GM12801 (cell line): ENCODE results near the gene KRTAP17-1.

Experiments
- TF ChIP-seq, protein P1 (sequence below): IDR thresholded peaks from one replicate; pipeline ENCODE4 v1.5.1; 2011; ENCODE audit warnings: control low read depth; ENCODE audit not compliant: insufficient read length; ENCODE audit errors: extremely low read depth

KRTAP17-1 gene

DNA sequence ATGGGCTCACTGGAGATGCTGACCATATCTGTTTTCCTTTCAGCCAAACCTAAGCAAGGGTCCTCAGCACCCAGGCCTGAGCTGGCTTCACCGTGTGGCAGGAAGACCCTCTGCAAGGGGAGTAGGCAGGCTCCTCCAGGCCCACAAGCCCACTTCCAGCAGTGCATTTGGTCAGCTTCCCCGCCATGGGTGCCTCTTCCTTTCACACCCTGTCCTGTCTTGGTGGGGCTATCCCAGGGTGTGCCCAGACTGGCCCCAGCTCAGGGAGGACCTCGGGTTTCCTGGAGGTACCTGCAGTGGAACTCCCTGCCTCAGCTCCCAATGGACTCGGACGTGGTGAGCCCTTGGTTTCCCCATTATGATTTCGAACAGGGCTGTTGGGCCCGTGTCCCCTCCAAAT, 12.7 kb upstream of the KRTAP17-1 start:
- TF ChIP-seq, protein P1, sequence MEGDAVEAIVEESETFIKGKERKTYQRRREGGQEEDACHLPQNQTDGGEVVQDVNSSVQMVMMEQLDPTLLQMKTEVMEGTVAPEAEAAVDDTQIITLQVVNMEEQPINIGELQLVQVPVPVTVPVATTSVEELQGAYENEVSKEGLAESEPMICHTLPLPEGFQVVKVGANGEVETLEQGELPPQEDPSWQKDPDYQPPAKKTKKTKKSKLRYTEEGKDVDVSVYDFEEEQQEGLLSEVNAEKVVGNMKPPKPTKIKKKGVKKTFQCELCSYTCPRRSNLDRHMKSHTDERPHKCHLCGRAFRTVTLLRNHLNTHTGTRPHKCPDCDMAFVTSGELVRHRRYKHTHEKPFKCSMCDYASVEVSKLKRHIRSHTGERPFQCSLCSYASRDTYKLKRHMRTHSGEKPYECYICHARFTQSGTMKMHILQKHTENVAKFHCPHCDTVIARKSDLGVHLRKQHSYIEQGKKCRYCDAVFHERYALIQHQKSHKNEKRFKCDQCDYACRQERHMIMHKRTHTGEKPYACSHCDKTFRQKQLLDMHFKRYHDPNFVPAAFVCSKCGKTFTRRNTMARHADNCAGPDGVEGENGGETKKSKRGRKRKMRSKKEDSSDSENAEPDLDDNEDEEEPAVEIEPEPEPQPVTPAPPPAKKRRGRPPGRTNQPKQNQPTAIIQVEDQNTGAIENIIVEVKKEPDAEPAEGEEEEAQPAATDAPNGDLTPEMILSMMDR = no peak

DNA sequence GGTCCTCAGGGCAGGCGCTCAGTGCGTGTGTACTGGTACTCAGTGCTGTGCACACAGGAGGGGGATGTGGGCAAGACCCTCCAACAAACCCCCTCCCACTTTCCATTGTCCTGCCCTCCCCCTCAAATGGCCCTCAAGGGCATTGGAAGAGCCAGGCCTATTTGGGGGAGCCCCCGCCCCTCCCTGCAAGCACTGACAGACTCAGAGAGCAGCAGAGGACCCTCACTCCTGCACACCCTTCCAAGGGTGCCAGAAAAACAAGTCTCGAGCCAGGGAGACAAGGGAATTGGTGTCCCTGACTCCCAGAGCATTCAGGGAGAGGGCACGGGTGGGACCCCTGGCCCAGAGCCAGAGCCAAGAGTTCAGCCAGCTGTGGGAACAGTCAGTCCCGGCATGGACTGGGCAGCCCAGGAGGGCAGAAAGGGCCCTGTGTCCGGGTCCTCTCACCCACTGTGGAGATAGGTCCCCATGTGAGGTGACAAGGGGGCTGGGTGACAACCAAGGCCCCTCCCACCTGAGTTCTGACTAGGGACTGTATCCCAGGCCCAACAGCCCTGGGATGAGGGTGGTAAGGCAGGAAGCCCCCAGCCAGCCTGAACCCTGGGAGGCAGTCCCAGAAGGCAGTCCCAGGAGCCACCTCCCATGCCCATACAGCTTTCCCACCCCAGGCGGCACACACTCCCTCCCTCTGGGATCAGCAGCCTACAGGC, 12.1 kb upstream of the KRTAP17-1 start:
- TF ChIP-seq, protein P1 = no peak

DNA sequence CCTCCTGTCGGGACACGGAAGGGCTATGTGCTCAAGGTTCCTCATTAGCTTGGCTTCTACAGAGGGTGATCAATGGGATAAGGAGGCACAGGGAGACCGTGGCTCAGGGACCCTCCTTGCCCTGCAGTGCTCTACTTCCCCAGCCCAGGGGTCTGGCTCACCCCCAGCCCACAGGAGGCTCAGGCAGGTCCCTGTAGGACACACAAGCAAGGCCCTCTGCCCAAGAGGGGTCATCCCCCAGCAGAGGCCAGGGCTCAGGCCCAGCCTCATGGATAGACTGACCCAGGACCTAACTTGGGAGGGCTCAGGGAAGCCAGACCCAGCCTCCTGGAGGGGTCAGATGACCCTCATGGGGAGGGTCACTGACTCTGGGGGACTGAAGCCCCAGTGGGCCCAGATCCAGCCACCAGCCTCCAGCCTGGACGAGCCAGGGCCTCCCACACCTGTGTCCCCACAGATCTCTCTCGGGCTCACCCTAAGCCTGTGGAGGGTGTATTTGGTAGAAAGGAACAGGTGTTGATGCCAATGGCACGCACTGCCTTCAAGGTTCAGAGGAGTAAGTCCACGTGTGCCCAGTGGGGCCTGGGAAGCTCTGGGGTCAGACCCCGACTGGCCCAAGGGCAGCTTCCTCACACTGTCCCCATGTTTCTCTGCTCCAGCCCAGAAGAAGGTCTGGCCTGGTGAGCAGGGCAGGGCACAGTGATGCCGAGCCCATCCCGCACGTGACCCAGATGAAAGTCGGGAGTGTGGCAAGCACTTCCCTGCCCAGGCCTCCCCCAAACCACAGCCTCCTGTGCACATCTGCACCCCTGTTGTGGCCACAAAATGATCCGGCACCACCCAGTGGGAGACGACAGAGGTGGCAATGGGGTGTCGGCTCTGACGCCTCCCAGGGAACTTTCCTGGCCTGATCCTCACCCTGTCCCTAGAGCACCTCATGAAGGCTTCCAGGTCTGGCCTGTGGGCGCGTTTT, 10.9 kb upstream of the KRTAP17-1 start:
- TF ChIP-seq, protein P1 = no peak

DNA sequence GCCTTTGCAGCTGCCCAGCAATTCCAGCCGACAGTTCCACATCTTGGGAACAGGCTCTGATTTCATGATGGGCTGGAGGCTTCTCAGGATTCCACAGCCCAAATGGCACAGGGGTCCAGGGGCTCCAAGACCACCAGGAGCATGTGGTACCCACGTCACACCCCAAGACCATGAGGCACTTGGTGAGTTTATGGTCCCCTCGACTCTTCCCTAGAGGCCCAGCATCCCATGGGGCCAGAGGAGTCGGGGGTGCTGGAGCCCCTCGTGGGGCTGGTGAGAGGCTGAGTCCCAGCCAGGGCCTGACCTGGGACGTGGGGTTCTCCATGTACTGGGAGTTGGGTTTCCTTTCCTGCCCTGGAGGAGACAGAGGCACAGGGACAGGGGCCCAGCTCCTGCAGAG, 10.1 kb upstream of the KRTAP17-1 start:
- TF ChIP-seq, protein P1 = no peak

DNA sequence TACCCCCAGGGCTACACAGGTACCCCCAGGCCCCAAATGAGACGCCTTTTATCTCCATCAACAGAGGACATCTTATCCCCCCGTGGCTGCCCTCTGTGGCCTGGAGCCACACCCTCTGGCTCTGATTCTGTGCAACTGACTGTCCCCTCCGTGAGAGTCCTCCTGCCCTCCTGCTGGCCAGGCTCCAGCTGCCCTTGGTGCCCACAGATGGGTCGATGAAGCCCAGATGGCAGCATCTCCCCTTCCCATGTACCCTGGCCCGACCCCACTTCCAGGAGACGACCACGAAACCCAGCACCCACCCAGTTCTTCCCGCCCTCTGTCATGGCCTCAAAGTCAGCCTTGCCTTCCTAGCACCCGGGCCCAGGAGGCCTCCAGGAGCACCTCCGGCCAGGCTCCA, 9.6 kb upstream of the KRTAP17-1 start:
- TF ChIP-seq, protein P1 = no peak

DNA sequence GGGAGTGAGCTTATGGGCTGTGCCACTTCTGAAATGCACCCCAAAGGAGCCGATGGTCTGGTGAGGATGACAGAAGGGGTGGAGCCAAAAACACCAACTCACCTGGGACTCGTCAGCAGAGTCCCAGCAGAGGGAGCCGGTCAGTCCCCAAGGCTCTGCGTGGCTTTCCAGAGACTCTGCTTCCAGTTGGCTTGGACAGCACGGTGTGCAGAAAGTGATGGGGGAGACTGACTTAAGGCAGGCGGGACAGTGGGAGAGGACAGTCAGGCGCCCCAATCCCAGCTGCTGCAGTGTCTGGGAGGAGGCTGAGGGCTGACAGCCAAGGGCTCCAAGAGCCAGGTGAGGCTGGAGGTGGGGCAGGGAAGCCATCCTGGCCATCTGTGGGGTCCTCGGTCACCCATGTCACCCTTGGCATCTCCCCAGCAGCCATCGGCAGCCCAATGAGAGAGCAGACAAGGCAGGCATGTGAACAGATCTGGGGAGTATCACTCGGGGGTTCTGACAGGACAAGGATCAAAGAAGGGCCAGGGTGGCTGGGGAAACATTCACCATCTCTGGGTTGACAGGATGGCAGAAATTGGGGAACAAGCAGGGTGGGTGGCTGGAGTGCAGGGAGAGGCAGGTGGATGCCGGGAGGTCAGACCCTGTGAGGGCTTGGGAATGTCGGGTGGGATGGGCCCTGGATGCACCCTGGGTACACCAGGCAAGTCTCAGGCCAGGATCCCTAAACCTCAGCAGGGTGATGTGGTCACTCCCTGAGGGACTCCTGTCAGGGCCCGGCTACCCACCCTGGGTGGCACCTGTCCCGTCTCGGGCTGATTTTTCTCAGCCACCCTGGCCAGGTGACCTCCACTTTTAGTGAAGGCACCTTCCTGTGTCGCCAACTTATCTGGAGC, 8.9 kb upstream of the KRTAP17-1 start:
- TF ChIP-seq, protein P1 = no peak
